GM12878 (cell line): ENCODE results near the gene MGAT1. TPM values are rescaled to one million over a fixed set of nuclear protein-coding genes. Genes with fewer than 3 reads are reported as not detected.

ENCODE experiments used
- ATAC-seq: fragments of 200-7000 bp; cut with Tn5 transposase; 3 replicates; pipeline ENCODE4 v1.9.1; 2020; ENCODE audit warnings: mild to moderate bottlenecking, moderate library complexity
- BruUV-seq: library from RNA; stranded (reverse); fragments of 400-500 nt; replicated peaks from 2 replicates; lab custom pipeline; 2021; lab: Mats Ljungman, UMichigan
- CTCF ChIA-PET: fragments of 300-600 bp; sonication (Branson Sonifier 250); formaldehyde crosslinking; extraction: SDS; loops from one replicate; lab custom pipeline; 2021; ENCODE audit warnings: inconsistent platforms; lab: Yijun Ruan, JAX
- POLR2A ChIA-PET: fragments of 350-600 bp; formaldehyde crosslinking; extraction: SDS; loops from one replicate; lab custom pipeline; 2021; ENCODE audit warnings: inconsistent platforms; lab: Charles Lee
- RAD21 ChIA-PET: fragments of 300-600 bp; sonication (Branson Sonifier 250); formaldehyde crosslinking; loops from one replicate; lab custom pipeline; 2023; ENCODE audit warnings: antibody characterized with exemption; ENCODE audit not compliant: unreplicated experiment; lab: Charles Lee
- SMC1A ChIA-PET: fragments of 300-600 bp; sonication (Branson Sonifier 250); formaldehyde crosslinking; loops from one replicate; lab custom pipeline; 2023; ENCODE audit not compliant: unreplicated experiment, uncharacterized antibody; lab: Charles Lee
- DNase-seq: peaks from one replicate; pipeline ENCODE4 v3.0.0-alpha.2; 2011; ENCODE audit warnings: low read depth, low spot score
- FAIRE-seq: peaks from 3 replicates; lab custom pipeline; 2011; peaks lifted over from hg19 to GRCh38; lab: Jason Lieb, UNC
- H2AFZ ChIP-seq: 2 replicates; pipeline ENCODE4 v1.6.0; 2011; ENCODE audit warnings: low read depth, low read length, control low read depth; ENCODE audit not compliant: control insufficient read depth
- H3K27ac ChIP-seq: 2 replicates; pipeline ENCODE4 v1.5.1; 2011; ENCODE audit warnings: control low read depth; ENCODE audit not compliant: control insufficient read depth, insufficient read depth
- H3K27me3 ChIP-seq, 2 experiments: replicated peaks in 1 of 2; 2 replicates each; pipeline versions ENCODE4 v1.6.0 to v1.6.1; 2011; ENCODE audit warnings: low read length in 1 of 2; ENCODE audit not compliant: control insufficient read depth in 2 of 2, insufficient read depth in 2 of 2
- H3K36me3 ChIP-seq, 2 experiments: 2 replicates each; pipeline ENCODE4 v1.5.1; 2011; ENCODE audit warnings: low read length in 1 of 2; ENCODE audit not compliant: control insufficient read depth in 2 of 2, insufficient read depth in 2 of 2
- H3K4me1 ChIP-seq: 2 replicates; pipeline ENCODE4 v1.6.1; 2011; ENCODE audit warnings: mild to moderate bottlenecking, low read length, moderate library complexity, mixed read lengths; ENCODE audit not compliant: control insufficient read depth, insufficient read depth
- H3K4me2 ChIP-seq: 2 replicates; pipeline ENCODE4 v1.6.0; 2011; ENCODE audit warnings: control low read depth; ENCODE audit not compliant: control insufficient read depth, insufficient read depth
- H3K4me3 ChIP-seq: fragments of 200-600 bp; sonication (generic); 2 replicates; pipeline ENCODE4 v1.5.1; 2016
- H3K79me2 ChIP-seq: 2 replicates; pipeline ENCODE4 v1.6.0; 2011; ENCODE audit warnings: low read length; ENCODE audit not compliant: control insufficient read depth, insufficient read depth
- H3K9ac ChIP-seq: 2 replicates; pipeline ENCODE4 v1.8.0; 2011; ENCODE audit warnings: low read length, control low read depth, mixed read lengths; ENCODE audit not compliant: control insufficient read depth, insufficient read depth
- H3K9me3 ChIP-seq: replicated peaks from 3 replicates; pipeline ENCODE4 v1.5.1; 2011; ENCODE audit warnings: mild to moderate bottlenecking, low read length; ENCODE audit not compliant: control insufficient read depth, insufficient read depth
- H4K20me1 ChIP-seq: 2 replicates; pipeline ENCODE4 v1.6.0; 2011; ENCODE audit not compliant: control insufficient read depth, insufficient read depth
- BHLHE40 ChIP-seq, 2 experiments: fragments of 450-650 bp in 1 of 2; IDR thresholded peaks; 2 replicates each; pipeline ENCODE4 v1.6.1; 2011 to 2017; ENCODE audit warnings: low read depth in 2 of 2, borderline replicate concordance in 1 of 2, improper control_type of control experiment in 1 of 2, low read length in 1 of 2, mild to moderate bottlenecking in 1 of 2
- CHD4 ChIP-seq: fragments of 200-600 bp; sonication (generic); IDR thresholded peaks from 2 replicates; pipeline ENCODE4 v1.6.1; 2016; ENCODE audit warnings: mild to moderate bottlenecking
- CREB1 ChIP-seq: IDR thresholded peaks from 2 replicates; pipeline ENCODE4 v1.6.1; 2012; ENCODE audit warnings: low read depth, mild to moderate bottlenecking, inconsistent platforms
- CREM ChIP-seq: IDR thresholded peaks from 2 replicates; pipeline ENCODE4 v1.6.1; 2014; ENCODE audit warnings: antibody characterized with exemption, low read depth
- FOXK2 ChIP-seq: fragments of 450-650 bp; IDR thresholded peaks from 2 replicates; pipeline ENCODE4 v1.6.1; 2017; ENCODE audit warnings: mild to moderate bottlenecking, moderate library complexity
- MXI1 ChIP-seq: fragments of 150-350 bp; IDR thresholded peaks from 2 replicates; pipeline ENCODE4 v1.6.1; 2011; ENCODE audit warnings: low read depth, mild to moderate bottlenecking, inconsistent platforms, low read length, improper control_type of control experiment
- POLR2AphosphoS5 ChIP-seq: IDR thresholded peaks from 2 replicates; pipeline ENCODE4 v1.6.1; 2011; ENCODE audit warnings: mild to moderate bottlenecking, low read length, inconsistent platforms
- POU2F2 ChIP-seq: IDR thresholded peaks from 3 replicates; pipeline ENCODE4 v1.6.1; 2011; ENCODE audit warnings: low read depth, mild to moderate bottlenecking, low read length, borderline replicate concordance
- SIN3A ChIP-seq: IDR thresholded peaks from 2 replicates; pipeline ENCODE4 v1.6.1; 2012; ENCODE audit warnings: low read depth, low read length, improper control_type of control experiment
- STAT3 ChIP-seq: IDR thresholded peaks from 2 replicates; pipeline ENCODE4 v1.6.1; 2011; ENCODE audit warnings: low read depth, low read length, improper control_type of control experiment
- WGBS: methylation state at CpG from one replicate; pipeline ENCODE4 v1.1.6; 2016; ENCODE audit warnings: low lambda C conversion rate; ENCODE audit not compliant: insufficient replicate concordance, insufficient coverage; ENCODE audit errors: missing lambda C conversion rate; 5-methylcytosine and 5-hydroxymethylcytosine counted together
- in situ Hi-C: fragments of 300-500 bp; cut with MboI; formaldehyde crosslinking; loops from 9 replicates; pipeline ENCODE4 v1.14.3; 2018; ENCODE audit warnings: mixed read lengths
- intact Hi-C: fragments of 100-400 bp; cut with micrococcal nuclease; formaldehyde crosslinking; loops from one replicate; pipeline ENCODE4 v1.14.2; 2022; ENCODE audit not compliant: unreplicated experiment
- polyA plus RNA-seq, 11 experiments: library from polyadenylated mRNA; depleted of rRNA in 4 of 11; unstranded in 6 of 11; stranded (reverse) in 5 of 11; fragments of >200 nt; fragmentation: Nextera tagmentation in 4 of 11; fragmentation: Illumina TruSeq in 1 of 11; extraction: Ambion mirVana in 4 of 11; extraction: Trizol in 1 of 11; gene quantifications; 1 replicate in 1 of 11; 2 replicates in 10 of 11; pipeline versions ENCODE4 v1.2.1 to v1.2.3, GENCODE V29; 2011 to 2016; ENCODE audit warnings: inconsistent platforms in 2 of 11, missing spikeins in 2 of 11, low read depth in 1 of 11
- total RNA-seq, 4 experiments: library from RNA; depleted of rRNA in 3 of 4; stranded (reverse); fragments of >200 nt in 3 of 4; fragmentation: Illumina TruSeq in 1 of 4; extraction: Trizol in 1 of 4; gene quantifications; 2 replicates each; pipeline versions ENCODE4 v1.2.1 to v1.2.3, GENCODE V29; 2013 to 2021
- TF ChIP-seq, protein P1 (sequence below): fragments of 450-650 bp; IDR thresholded peaks from 2 replicates; pipeline ENCODE4 v1.6.1; 2016; ENCODE audit warnings: mild to moderate bottlenecking, moderate library complexity, borderline replicate concordance
- TF ChIP-seq, protein P2 (sequence below): fragments of 450-650 bp; IDR thresholded peaks from 2 replicates; pipeline ENCODE4 v1.6.1; 2017; ENCODE audit warnings: mild to moderate bottlenecking, low read depth, inconsistent platforms; ENCODE audit not compliant: poor library complexity, severe bottlenecking
- TF ChIP-seq, protein P3 (sequence below): fragments of 450-650 bp; formaldehyde crosslinking; IDR thresholded peaks from 2 replicates; pipeline ENCODE4 v1.5.0; 2022; ENCODE audit warnings: mild to moderate bottlenecking, missing genetic modification characterization

The MGAT1 gene
- total and polyA plus RNA-seq, 10 of the 15 experiments (the other 5 are each of a cell fraction or from before 2014, with no cell fraction given) = 3.1 to 88.4 (median 62.7) TPM

DNA sequence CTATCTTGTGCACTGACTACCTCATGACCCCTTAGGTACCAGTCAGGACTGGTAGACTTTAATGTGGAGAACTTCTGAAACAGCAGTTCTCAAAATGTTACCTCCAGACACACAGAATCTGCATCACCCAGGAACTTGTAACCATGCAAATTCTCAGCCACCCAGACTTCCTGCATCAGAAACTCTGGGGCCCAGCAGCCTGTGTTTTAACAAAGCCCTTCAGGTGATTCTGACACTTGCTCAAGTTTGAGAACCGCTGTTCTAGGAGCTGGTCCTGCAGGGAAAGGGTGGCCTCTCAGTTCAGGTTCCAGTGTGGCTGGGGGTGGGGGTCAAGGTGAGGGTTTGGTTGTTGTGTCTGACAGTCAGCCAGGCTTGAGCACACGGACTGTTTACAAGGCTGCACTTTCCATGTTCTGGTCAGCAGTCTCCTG lies 30.0 kb upstream of the MGAT1 start:
- Histone ChIP-seq H3K4me2 (peak overlapping the region; percentile 65), H3K4me3 (peak overlapping the region; percentile 89), H3K27me3 (no peaks in the 10 kb centered on the region), H4K20me1 (no peaks in the 10 kb centered on the region; the same call in 1 of the 2 replicates), H3K36me3 (peaks cover 1 to 16% of the 10 kb centered on the region in 2 experiments; a peak in 2 of 4 replicates), H3K9me3 (no peaks in the 10 kb centered on the region; the same call in 1 of the 3 replicates), H3K27ac (peak overlapping the region; percentile 96), H2AFZ (peak overlapping the region; percentile 29), H3K9ac (peak overlapping the region; percentile 99), H3K79me2 (peaks cover 45% of the 10 kb centered on the region), H3K4me1 (peaks cover 12% of the 10 kb centered on the region; the same call in 1 of the 2 replicates)
- FAIRE-seq (peak; percentile 77), DNase-seq (no peak), ATAC-seq (peak; percentile 59)
- ChIA-PET CTCF (interaction anchor here (1.1 to 4.2 kb wide), 3 partner anchors 32 to 36 kb away, joined by 3 to 16 read pairs (median 5); no protein-coding TSS in a partner anchor), POLR2A (interaction anchor here (1.1 to 5.6 kb wide), 6 partner anchors 16 to 30 kb away, joined by 3 to 41 read pairs (median 28); partner anchors contain the start of genes MGAT1 and ZFP62), SMC1A (interaction anchor here (0.7 to 4.3 kb wide), 7 partner anchors 15 to 336 kb away, joined by 3 to 28 read pairs (median 6); partner anchors contain the start of gene MGAT1), RAD21 (interaction anchor here (0.6 to 5.6 kb wide), 10 partner anchors 11 to 230 kb away, joined by 3 to 70 read pairs (median 4); partner anchors contain the start of gene MGAT1)
- WGBS = 0% methylated on average over 2 of the region's 2 CpGs
- intact Hi-C loops (loop anchor here (1.0 kb wide), 1 partner anchor 28 kb away; no protein-coding TSS in a partner anchor), in situ Hi-C loops (no loop called here)
- no TSS peak for BruUV-seq
- TF ChIP-seq, protein P1, sequence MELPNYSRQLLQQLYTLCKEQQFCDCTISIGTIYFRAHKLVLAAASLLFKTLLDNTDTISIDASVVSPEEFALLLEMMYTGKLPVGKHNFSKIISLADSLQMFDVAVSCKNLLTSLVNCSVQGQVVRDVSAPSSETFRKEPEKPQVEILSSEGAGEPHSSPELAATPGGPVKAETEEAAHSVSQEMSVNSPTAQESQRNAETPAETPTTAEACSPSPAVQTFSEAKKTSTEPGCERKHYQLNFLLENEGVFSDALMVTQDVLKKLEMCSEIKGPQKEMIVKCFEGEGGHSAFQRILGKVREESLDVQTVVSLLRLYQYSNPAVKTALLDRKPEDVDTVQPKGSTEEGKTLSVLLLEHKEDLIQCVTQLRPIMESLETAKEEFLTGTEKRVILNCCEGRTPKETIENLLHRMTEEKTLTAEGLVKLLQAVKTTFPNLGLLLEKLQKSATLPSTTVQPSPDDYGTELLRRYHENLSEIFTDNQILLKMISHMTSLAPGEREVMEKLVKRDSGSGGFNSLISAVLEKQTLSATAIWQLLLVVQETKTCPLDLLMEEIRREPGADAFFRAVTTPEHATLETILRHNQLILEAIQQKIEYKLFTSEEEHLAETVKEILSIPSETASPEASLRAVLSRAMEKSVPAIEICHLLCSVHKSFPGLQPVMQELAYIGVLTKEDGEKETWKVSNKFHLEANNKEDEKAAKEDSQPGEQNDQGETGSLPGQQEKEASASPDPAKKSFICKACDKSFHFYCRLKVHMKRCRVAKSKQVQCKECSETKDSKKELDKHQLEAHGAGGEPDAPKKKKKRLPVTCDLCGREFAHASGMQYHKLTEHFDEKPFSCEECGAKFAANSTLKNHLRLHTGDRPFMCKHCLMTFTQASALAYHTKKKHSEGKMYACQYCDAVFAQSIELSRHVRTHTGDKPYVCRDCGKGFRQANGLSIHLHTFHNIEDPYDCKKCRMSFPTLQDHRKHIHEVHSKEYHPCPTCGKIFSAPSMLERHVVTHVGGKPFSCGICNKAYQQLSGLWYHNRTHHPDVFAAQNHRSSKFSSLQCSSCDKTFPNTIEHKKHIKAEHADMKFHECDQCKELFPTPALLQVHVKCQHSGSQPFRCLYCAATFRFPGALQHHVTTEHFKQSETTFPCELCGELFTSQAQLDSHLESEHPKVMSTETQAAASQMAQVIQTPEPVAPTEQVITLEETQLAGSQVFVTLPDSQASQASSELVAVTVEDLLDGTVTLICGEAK = peak; percentile 69; the same call in 1 of the 2 replicates
- TF ChIP-seq POLR2AphosphoS5 (peak; percentile 36; the same call in 1 of the 2 replicates), FOXK2 (no peak), MXI1 (0 out of 2 replicates have a peak, but pooled peaks have one; percentile 13), STAT3 (no peak), CREB1 (peak; percentile 41; the same call in 1 of the 2 replicates), CREM (peak; percentile 42; the same call in 1 of the 2 replicates), POU2F2 (peak; percentile 70; the same call in 2 of the 3 replicates), BHLHE40 (IDR thresholded peaks at IDR 0.05; ENCODE audit: borderline replicate concordance in 1 of 2, low read depth in 2 of 2, low read length in 1 of 2) (0 out of 4 replicates have a peak, but pooled peaks of 1 of the 2 experiments have one; percentile 4), SIN3A (peak; percentile 66; the same call in 1 of the 2 replicates), CHD4 (no peak)
- TF ChIP-seq, protein P2, sequence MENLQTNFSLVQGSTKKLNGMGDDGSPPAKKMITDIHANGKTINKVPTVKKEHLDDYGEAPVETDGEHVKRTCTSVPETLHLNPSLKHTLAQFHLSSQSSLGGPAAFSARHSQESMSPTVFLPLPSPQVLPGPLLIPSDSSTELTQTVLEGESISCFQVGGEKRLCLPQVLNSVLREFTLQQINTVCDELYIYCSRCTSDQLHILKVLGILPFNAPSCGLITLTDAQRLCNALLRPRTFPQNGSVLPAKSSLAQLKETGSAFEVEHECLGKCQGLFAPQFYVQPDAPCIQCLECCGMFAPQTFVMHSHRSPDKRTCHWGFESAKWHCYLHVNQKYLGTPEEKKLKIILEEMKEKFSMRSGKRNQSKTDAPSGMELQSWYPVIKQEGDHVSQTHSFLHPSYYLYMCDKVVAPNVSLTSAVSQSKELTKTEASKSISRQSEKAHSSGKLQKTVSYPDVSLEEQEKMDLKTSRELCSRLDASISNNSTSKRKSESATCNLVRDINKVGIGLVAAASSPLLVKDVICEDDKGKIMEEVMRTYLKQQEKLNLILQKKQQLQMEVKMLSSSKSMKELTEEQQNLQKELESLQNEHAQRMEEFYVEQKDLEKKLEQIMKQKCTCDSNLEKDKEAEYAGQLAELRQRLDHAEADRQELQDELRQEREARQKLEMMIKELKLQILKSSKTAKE = peak; percentile 75
- TF ChIP-seq, protein P3, sequence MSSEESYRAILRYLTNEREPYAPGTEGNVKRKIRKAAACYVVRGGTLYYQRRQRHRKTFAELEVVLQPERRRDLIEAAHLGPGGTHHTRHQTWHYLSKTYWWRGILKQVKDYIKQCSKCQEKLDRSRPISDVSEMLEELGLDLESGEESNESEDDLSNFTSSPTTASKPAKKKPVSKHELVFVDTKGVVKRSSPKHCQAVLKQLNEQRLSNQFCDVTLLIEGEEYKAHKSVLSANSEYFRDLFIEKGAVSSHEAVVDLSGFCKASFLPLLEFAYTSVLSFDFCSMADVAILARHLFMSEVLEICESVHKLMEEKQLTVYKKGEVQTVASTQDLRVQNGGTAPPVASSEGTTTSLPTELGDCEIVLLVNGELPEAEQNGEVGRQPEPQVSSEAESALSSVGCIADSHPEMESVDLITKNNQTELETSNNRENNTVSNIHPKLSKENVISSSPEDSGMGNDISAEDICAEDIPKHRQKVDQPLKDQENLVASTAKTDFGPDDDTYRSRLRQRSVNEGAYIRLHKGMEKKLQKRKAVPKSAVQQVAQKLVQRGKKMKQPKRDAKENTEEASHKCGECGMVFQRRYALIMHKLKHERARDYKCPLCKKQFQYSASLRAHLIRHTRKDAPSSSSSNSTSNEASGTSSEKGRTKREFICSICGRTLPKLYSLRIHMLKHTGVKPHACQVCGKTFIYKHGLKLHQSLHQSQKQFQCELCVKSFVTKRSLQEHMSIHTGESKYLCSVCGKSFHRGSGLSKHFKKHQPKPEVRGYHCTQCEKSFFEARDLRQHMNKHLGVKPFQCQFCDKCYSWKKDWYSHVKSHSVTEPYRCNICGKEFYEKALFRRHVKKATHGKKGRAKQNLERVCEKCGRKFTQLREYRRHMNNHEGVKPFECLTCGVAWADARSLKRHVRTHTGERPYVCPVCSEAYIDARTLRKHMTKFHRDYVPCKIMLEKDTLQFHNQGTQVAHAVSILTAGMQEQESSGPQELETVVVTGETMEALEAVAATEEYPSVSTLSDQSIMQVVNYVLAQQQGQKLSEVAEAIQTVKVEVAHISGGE (CRISPR knock-in tag) = peak; percentile 69
